HepG2 (cell line): ENCODE measurements around the gene CAMK1D. TPM values are rescaled to one million over a fixed set of nuclear protein-coding genes. Genes with fewer than 3 reads are reported as not detected.

Source experiments
- ATAC-seq: fragments of 200-7000 bp; cut with Tn5 transposase; 3 replicates; pipeline ENCODE4 v1.9.1; 2020; ENCODE audit warnings: mild to moderate bottlenecking, moderate library complexity
- BruUV-seq: library from RNA; stranded (reverse); fragments of 400-500 nt; replicated peaks from 2 replicates; lab custom pipeline; 2021; lab: Mats Ljungman, UMichigan
- CTCF ChIA-PET: fragments of 300-600 bp; formaldehyde crosslinking; extraction: SDS; loops from one replicate; lab custom pipeline; 2021; ENCODE audit warnings: low total read pairs, inconsistent platforms, low intra/inter-chr PET ratio; lab: Yijun Ruan, JAX
- POLR2A ChIA-PET: fragments of 350-600 bp; sonication (Branson Sonifier 250); formaldehyde crosslinking; loops from one replicate; lab custom pipeline; 2020; ENCODE audit warnings: antibody characterized with exemption, inconsistent platforms; lab: Yijun Ruan, JAX
- DNase-seq: peaks from one replicate; pipeline ENCODE4 v3.0.0-alpha.2; 2015; ENCODE audit warnings: low spot score
- FAIRE-seq: peaks from 3 replicates; lab custom pipeline; 2011; peaks lifted over from hg19 to GRCh38; lab: Jason Lieb, UNC
- H2AFZ ChIP-seq: one replicate; pipeline ENCODE4 v1.6.1; 2011; ENCODE audit warnings: low read length, inconsistent platforms
- H3K27ac ChIP-seq: fragments of 300-600 bp; 3 replicates; pipeline ENCODE4 v1.8.0; 2011; ENCODE audit warnings: mixed run types, mild to moderate bottlenecking, mixed read lengths, low read length, inconsistent platforms; ENCODE audit not compliant: insufficient read depth; ENCODE audit errors: extremely low read length
- H3K27me3 ChIP-seq, 2 experiments: fragments of 200-600 bp in 1 of 2; 2 replicates in 1 of 2; 3 replicates in 1 of 2; pipeline versions ENCODE4 v1.6.0 to v1.8.0; 2011; ENCODE audit warnings: low read length in 2 of 2, mild to moderate bottlenecking in 2 of 2, moderate library complexity in 2 of 2, inconsistent platforms in 1 of 2; ENCODE audit not compliant: insufficient read depth in 2 of 2, control insufficient read depth in 1 of 2
- H3K36me3 ChIP-seq, 2 experiments: fragments of 200-600 bp in 1 of 2; replicated peaks in 1 of 2; 2 replicates in 1 of 2; 3 replicates in 1 of 2; pipeline versions ENCODE4 v1.5.1 to v1.8.0; 2011; ENCODE audit warnings: low read length in 2 of 2, inconsistent platforms in 1 of 2; ENCODE audit not compliant: insufficient read depth in 2 of 2, control insufficient read depth in 1 of 2
- H3K4me1 ChIP-seq: 2 replicates; pipeline ENCODE4 v1.5.1; 2012; ENCODE audit warnings: low read length, inconsistent platforms; ENCODE audit not compliant: insufficient read depth
- H3K4me2 ChIP-seq: 2 replicates; pipeline ENCODE4 v1.6.0; 2011; ENCODE audit warnings: low read depth, low read length, inconsistent platforms
- H3K4me3 ChIP-seq, 3 experiments: fragments of 200-600 bp in 1 of 3; sonication (generic), shearing (Covaris generic) in 1 of 3; replicated peaks in 1 of 3; 2 replicates each; pipeline ENCODE4 v1.5.1; 2011 to 2016; ENCODE audit warnings: low read length in 3 of 3, inconsistent platforms in 2 of 3, low read depth in 2 of 3, mild to moderate bottlenecking in 2 of 3, control low read depth in 1 of 3, mixed read lengths in 1 of 3; ENCODE audit not compliant: insufficient read depth in 1 of 3
- H3K79me2 ChIP-seq: one replicate; pipeline ENCODE4 v1.6.1; 2011; ENCODE audit warnings: low read length, inconsistent platforms; ENCODE audit not compliant: insufficient read depth
- H3K9ac ChIP-seq: 2 replicates; pipeline ENCODE4 v1.6.0; 2011; ENCODE audit warnings: mild to moderate bottlenecking, low read depth, low read length, inconsistent platforms; ENCODE audit not compliant: insufficient read depth
- H3K9me3 ChIP-seq: 2 replicates; pipeline ENCODE4 v1.5.1; 2012; ENCODE audit warnings: mild to moderate bottlenecking, low read length
- H4K20me1 ChIP-seq: 2 replicates; pipeline ENCODE4 v1.6.0; 2011; ENCODE audit warnings: inconsistent platforms, mild to moderate bottlenecking, low read length, moderate library complexity; ENCODE audit not compliant: insufficient read depth
- ATAD3A ChIP-seq: sonication (generic); formaldehyde crosslinking; IDR thresholded peaks from 2 replicates; pipeline ENCODE4 v1.4.0; 2020; ENCODE audit warnings: missing genetic modification reagents
- FOXK2 ChIP-seq: fragments of 450-650 bp; IDR thresholded peaks from 2 replicates; pipeline ENCODE4 v1.6.1; 2016
- KLF15 ChIP-seq: sonication (generic); formaldehyde crosslinking; IDR thresholded peaks from 2 replicates; pipeline ENCODE4 v1.8.1; 2023; ENCODE audit warnings: borderline replicate concordance, mild to moderate bottlenecking, inconsistent platforms, missing genetic modification reagents, mixed read lengths
- MAF1 ChIP-seq: sonication (generic); formaldehyde crosslinking; IDR thresholded peaks from 2 replicates; pipeline ENCODE4 v1.5.0; 2020; ENCODE audit warnings: missing genetic modification reagents, borderline replicate concordance
- NFYB ChIP-seq: sonication (generic); formaldehyde crosslinking; IDR thresholded peaks from 2 replicates; pipeline ENCODE4 v1.4.0; 2020; ENCODE audit warnings: missing genetic modification reagents
- SMARCE1 ChIP-seq: fragments of 450-650 bp; IDR thresholded peaks from 2 replicates; pipeline ENCODE4 v1.6.1; 2017; ENCODE audit warnings: borderline replicate concordance
- STAT6 ChIP-seq: sonication (generic); formaldehyde crosslinking; IDR thresholded peaks from 2 replicates; pipeline ENCODE4 v1.4.0; 2020; ENCODE audit warnings: missing genetic modification reagents, mild to moderate bottlenecking, borderline replicate concordance
- TAF1 ChIP-seq: sonication (generic); formaldehyde crosslinking; IDR thresholded peaks from 2 replicates; pipeline ENCODE4 v1.4.0; 2020; ENCODE audit warnings: missing genetic modification reagents
- ZBTB44 ChIP-seq: sonication (generic); formaldehyde crosslinking; IDR thresholded peaks from 2 replicates; pipeline ENCODE4 v1.4.0; 2020; ENCODE audit warnings: missing genetic modification reagents
- ZC3H4 ChIP-seq: sonication (generic); formaldehyde crosslinking; IDR thresholded peaks from 2 replicates; pipeline ENCODE4 v1.4.0; 2020; ENCODE audit warnings: missing genetic modification reagents, borderline replicate concordance
- ZFP36L1 ChIP-seq: sonication (generic); formaldehyde crosslinking; IDR thresholded peaks from 2 replicates; pipeline ENCODE4 v1.8.0; 2022; ENCODE audit warnings: mild to moderate bottlenecking, missing genetic modification reagents, moderate library complexity
- ZNF124 ChIP-seq: sonication (generic); formaldehyde crosslinking; IDR thresholded peaks from 2 replicates; pipeline ENCODE4 v1.4.0; 2020; ENCODE audit warnings: missing genetic modification reagents
- ZNF235 ChIP-seq: sonication (generic); formaldehyde crosslinking; IDR thresholded peaks from 2 replicates; pipeline ENCODE4 v1.8.1; 2023; ENCODE audit warnings: mild to moderate bottlenecking, missing genetic modification reagents, borderline replicate concordance
- ZNF280D ChIP-seq: sonication (generic); formaldehyde crosslinking; IDR thresholded peaks from 2 replicates; pipeline ENCODE4 v1.5.1; 2020; ENCODE audit warnings: mild to moderate bottlenecking, missing genetic modification reagents
- ZNF350 ChIP-seq: sonication (generic); formaldehyde crosslinking; IDR thresholded peaks from 2 replicates; pipeline ENCODE4 v1.4.0; 2020; ENCODE audit warnings: mild to moderate bottlenecking, low read depth, missing genetic modification reagents, borderline replicate concordance
- ZNF781 ChIP-seq: sonication (generic); formaldehyde crosslinking; IDR thresholded peaks from 2 replicates; pipeline ENCODE4 v1.5.1; 2020; ENCODE audit warnings: borderline replicate concordance, mild to moderate bottlenecking, missing genetic modification reagents; ENCODE audit errors: not compliant biosample characterization
- ZNF816 ChIP-seq: sonication (generic); formaldehyde crosslinking; IDR thresholded peaks from 2 replicates; pipeline ENCODE4 v1.8.0; 2022; ENCODE audit warnings: missing genetic modification reagents, mild to moderate bottlenecking, borderline replicate concordance
- ZSCAN22 ChIP-seq: sonication (generic); formaldehyde crosslinking; IDR thresholded peaks from 2 replicates; pipeline ENCODE4 v1.4.0; 2020; ENCODE audit warnings: mild to moderate bottlenecking, missing genetic modification reagents
- WGBS: methylation state at CpG from one replicate; pipeline ENCODE4 v1.1.6; 2017; ENCODE audit warnings: low lambda C conversion rate; 5-methylcytosine and 5-hydroxymethylcytosine counted together
- in situ Hi-C: cut with HindIII; loops from 2 replicates; pipeline ENCODE4 v1.10.0; 2017; ENCODE audit warnings: low pct_unique_long_range_greater_than_20kb; ENCODE audit not compliant: extremely low pct_ligation_motif_present
- intact Hi-C: fragments of 100-400 bp; cut with micrococcal nuclease; formaldehyde crosslinking; loops from one replicate; pipeline ENCODE4 v1.10.0; 2022; ENCODE audit not compliant: unreplicated experiment
- polyA plus RNA-seq, 8 experiments: library from polyadenylated mRNA; depleted of rRNA in 3 of 8; stranded (reverse) in 7 of 8; unstranded in 1 of 8; fragments of >200 nt; fragmentation: Illumina TruSeq in 4 of 8; extraction: Trizol in 4 of 8; gene quantifications; 2 replicates each; pipeline versions ENCODE4 v1.2.1 to v1.2.3, GENCODE V29; 2011 to 2016; ENCODE audit warnings: low read depth in 4 of 8, missing spikeins in 1 of 8, mixed read lengths in 1 of 8; ENCODE audit not compliant: insufficient read depth in 1 of 8
- total RNA-seq, 5 experiments: library from RNA; depleted of rRNA; stranded (reverse); fragments of >200 nt; fragmentation: Illumina TruSeq; extraction: Trizol; gene quantifications; 2 replicates each; pipeline ENCODE4 v1.2.3, GENCODE V29; 2016; ENCODE audit warnings: low read depth in 1 of 5

Gene CAMK1D
- total and polyA plus RNA-seq, 2 of the 13 experiments (the other 11 are each of a cell fraction or from before 2014, with no cell fraction given) = under 0.01 TPM; not detected in 1

- no peak for FAIRE-seq
- intact Hi-C loops (no loop called here), in situ Hi-C loops (no loop called here)
- CTCF ChIA-PET = no interaction called here
- H3K4me1 ChIP-seq = no peaks in the 10 kb centered on the region
- no peak overlapping the region for H3K9ac ChIP-seq
- WGBS = 48% methylated on average over 12 of the region's 12 CpGs
- H4K20me1 ChIP-seq = no peaks in the 10 kb centered on the region
- TF ChIP-seq KLF15 (CRISPR knock-in tag) = no peak
- no peak for TF ChIP-seq ZNF350 (CRISPR knock-in tag)
- TF ChIP-seq SMARCE1 = no peak
- TF ChIP-seq ZNF280D (CRISPR knock-in tag) = no peak
- no peak for TF ChIP-seq FOXK2
- TF ChIP-seq ZNF781 = no peak
- no peak for TF ChIP-seq NFYB (CRISPR knock-in tag)
- no peak for TF ChIP-seq ATAD3A (CRISPR knock-in tag)
- no peak for TF ChIP-seq ZSCAN22 (CRISPR knock-in tag)
- TF ChIP-seq ZNF235 (CRISPR knock-in tag) = no peak
- TF ChIP-seq ZFP36L1 (CRISPR knock-in tag) = no peak
- TF ChIP-seq ZC3H4 (CRISPR knock-in tag) = no peak
- no peak for TF ChIP-seq ZNF124 (CRISPR knock-in tag)
- TF ChIP-seq MAF1 (CRISPR knock-in tag) = no peak
- TF ChIP-seq ZNF816 (CRISPR knock-in tag) = no peak
- no peak for TF ChIP-seq STAT6 (CRISPR knock-in tag)
- no peak for TF ChIP-seq TAF1 (CRISPR knock-in tag)
- TF ChIP-seq ZBTB44 = no peak
- TF ChIP-seq, all 625 proteins: peak for 0
- POLR2A ChIA-PET = no interaction called here
- Histone ChIP-seq H3K9me3 (peaks cover 4% of the 10 kb centered on the region; the same call in 1 of the 2 replicates), H3K4me2 (no peak overlapping the region), H3K4me3 (no peak overlapping the region), H3K27ac (no peak overlapping the region), H2AFZ (no peak overlapping the region), H3K36me3 (no peaks in the 10 kb centered on the region), H3K79me2 (no peaks in the 10 kb centered on the region), H3K27me3 (0 out of 5 replicates have a peak, but pooled peaks cover 0 to 1% of the 10 kb centered on the region in 2 experiments)
- BruUV-seq = no TSS peak
- ATAC-seq (no peak), DNase-seq (no peak)
These were observed 437.9 kb downstream of the CAMK1D start for GRCh38 chr10:12787297-12787696.
